Measurements from ENCODE around the gene ALDH6A1.
"Not testable (repeated sequence)": the region's sequence is repeated elsewhere in the genome, so short reads cannot be mapped to it uniquely, and the experiment has no call there.

The ALDH6A1 gene

DNA sequence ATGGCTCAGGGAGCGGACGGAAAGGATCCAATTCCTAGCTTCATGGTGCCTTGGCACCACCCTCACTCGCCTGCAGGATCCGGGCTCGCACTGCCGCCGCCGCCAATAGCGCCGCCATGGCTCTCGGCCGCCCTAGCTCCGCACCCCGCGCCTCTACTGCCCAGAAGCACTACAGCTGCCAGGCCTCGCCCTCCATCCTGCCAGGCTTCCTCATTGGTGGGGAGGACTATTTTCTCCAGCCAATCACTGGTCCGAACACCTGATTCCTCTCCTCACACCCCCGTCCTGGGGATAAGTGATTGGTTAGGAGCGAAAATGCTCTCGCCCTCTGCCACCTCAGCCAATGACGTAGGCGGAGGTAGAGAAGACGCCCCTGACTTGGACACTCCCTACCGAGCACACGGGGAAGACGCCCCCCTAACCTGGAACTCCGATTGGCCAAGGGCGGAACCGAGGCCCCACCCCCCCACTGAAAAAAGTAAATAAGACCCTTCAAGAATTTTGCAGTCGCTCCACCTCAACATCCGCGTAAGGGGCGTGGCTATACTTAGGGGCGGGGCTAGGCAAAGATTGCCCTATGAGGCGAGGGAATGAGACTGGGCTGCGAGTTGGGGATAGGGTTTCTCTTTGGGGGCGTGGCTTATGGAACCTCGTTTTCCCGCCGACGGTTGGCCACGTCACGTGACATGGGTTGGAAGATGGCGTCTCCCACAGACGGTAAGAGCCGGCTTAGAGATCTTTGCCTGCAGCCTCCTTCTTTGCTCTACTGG lies at the start of gene ALDH6A1, which contains the start of gene LIN52:
Gene ALDH6A1 (minus strand): TSS at position 177 of the 770 bp plus-strand sequence. CDS start 59 bp downstream, at position 118.
Gene LIN52 (plus strand): TSS at position 680 of the 770 bp plus-strand sequence. CDS start 19 bp downstream, at position 699.
- DNase-seq (ENCODE audit: low read depth), result peak; percentile 100
- peak within 1 kb of the TSS; percentile 84 for H3K4me3 ChIP-seq (ENCODE audit: low read depth, low read length)
- TF ChIP-seq, protein P1, sequence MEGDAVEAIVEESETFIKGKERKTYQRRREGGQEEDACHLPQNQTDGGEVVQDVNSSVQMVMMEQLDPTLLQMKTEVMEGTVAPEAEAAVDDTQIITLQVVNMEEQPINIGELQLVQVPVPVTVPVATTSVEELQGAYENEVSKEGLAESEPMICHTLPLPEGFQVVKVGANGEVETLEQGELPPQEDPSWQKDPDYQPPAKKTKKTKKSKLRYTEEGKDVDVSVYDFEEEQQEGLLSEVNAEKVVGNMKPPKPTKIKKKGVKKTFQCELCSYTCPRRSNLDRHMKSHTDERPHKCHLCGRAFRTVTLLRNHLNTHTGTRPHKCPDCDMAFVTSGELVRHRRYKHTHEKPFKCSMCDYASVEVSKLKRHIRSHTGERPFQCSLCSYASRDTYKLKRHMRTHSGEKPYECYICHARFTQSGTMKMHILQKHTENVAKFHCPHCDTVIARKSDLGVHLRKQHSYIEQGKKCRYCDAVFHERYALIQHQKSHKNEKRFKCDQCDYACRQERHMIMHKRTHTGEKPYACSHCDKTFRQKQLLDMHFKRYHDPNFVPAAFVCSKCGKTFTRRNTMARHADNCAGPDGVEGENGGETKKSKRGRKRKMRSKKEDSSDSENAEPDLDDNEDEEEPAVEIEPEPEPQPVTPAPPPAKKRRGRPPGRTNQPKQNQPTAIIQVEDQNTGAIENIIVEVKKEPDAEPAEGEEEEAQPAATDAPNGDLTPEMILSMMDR (IDR thresholded peaks at IDR 0.05; ENCODE audit: low read depth, low read length, missing control alignments), result peak; percentile 21

DNA sequence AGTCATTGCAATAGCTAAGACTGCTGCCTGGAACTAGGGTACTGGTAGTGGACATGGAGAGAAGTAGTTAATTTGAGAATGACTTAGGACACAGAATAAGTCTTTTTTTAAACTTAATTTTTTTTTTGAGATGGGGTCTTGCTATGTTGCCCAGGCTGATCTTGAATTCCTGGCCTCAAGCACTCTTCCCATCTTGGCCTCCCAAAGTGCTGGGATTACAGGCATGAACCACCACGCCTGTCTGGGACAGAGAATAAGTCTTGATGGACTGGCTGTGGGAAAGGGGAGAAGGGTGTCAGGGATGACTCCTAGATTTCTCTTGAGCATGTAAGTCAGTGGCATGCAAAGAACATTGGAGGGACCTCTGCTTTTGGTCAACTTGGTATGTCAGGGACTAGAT lies 43.4 kb upstream of the ALDH6A1 start:
- no peak overlapping the region for H3K4me3 ChIP-seq (ENCODE audit: low read depth, low read length)
- no peak for DNase-seq (ENCODE audit: low read depth)
- TF ChIP-seq, protein P1 (IDR thresholded peaks at IDR 0.05; ENCODE audit: low read depth, low read length, missing control alignments), result no peak

DNA sequence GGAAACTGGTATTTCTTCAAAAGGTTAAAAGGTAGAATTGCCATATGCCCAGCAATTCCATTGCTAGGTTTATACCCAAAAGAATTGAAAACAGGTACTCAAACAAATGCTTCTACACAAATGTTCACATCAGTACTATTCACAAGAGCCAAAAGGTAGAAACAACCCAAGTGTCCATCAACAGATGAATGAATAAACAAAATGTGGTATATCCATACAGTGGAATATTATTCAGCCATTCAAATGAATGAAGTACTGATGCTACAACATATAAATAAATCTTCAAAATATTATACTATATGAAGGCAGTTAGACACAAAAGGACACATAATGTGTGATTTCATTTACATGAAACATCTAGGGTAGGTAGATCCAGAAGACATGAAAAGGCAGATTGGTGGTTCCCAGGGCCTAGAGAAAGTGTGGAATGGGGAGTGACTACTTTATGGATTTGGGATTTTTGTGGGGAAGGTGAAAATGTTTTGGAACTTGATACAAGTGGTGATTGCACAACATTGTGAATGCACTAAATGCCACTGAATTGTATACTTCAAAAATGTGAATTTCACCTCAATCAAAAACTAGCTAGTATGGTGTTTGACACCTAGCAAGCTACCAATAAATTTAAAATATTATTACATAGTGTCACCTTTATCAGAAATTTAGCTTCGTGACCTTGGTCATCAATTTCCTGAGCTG lies 42.2 kb upstream of the ALDH6A1 start:
- no peak overlapping the region for H3K4me3 ChIP-seq (ENCODE audit: low read depth, low read length)
- DNase-seq (ENCODE audit: low read depth), result no peak
- TF ChIP-seq, protein P1 (IDR thresholded peaks at IDR 0.05; ENCODE audit: low read depth, low read length, missing control alignments), result no peak

DNA sequence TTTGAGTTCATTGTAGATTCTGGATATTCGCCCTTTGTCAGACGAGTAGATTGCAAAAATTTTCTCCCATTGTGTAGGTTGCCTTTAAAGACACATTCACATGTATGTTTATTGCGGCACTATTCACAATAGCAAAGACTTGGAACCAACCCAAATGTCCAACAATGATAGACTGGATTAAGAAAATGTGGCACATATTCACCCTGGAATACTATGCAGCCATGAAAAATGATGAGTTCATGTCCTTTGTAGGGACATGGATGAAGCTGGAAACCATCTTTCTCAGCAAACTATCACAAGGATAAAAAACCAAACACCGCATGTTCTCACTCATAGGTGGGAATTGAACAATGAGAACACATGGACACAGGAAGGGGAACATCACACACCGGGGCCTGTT lies 41.2 kb upstream of the ALDH6A1 start:
- not testable (repeated sequence) for DNase-seq (ENCODE audit: low read depth)

DNA sequence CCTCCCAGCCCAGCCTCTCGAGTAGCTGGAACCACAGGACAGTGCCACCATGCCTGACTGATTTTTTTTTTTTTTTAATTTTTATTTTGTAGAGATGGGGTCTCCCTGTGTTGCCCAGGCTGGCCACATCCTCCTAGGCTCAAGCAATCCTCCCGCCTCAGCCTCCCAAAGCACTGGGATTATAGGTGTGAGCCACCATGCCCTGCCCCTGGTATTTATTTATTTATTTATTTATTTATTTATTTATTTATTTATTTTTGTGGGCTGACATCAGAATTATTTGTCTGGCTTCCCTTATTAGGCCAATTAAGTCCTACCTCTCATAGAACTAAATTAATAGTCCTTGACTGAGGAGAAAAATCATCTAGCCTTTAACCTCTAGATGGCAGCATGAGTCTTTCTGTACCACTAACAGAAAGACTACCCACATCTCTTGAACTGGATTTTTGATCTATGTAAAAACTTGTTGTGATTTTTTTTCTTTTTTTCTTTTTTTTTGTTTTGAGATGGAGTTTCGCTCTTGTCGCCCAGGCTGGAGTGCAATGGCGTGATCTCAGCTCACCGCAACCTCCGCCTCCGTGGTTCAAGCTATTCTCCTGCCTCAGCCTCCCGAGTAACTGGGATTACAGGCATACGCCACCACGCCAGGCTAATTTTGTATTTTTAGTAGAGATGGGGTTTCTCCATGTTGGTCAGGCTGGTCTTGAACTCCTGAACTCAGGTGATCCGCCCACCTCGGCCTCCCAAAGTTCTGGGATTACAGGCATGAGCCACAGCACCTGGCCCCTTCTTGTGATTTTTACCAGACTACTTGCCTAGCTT lies 27.4 kb upstream of the ALDH6A1 start:
- TF ChIP-seq, protein P1 (IDR thresholded peaks at IDR 0.05; ENCODE audit: low read depth, low read length, missing control alignments), result peak; percentile 51
- H3K4me3 ChIP-seq (ENCODE audit: low read depth, low read length), result not testable (repeated sequence)
- peak; percentile 18 for DNase-seq (ENCODE audit: low read depth)

More for the DNA sequence above, 41.2 kb upstream of the ALDH6A1 start:
- not testable (repeated sequence) for H3K4me3 ChIP-seq (ENCODE audit: low read depth, low read length)

DNA sequence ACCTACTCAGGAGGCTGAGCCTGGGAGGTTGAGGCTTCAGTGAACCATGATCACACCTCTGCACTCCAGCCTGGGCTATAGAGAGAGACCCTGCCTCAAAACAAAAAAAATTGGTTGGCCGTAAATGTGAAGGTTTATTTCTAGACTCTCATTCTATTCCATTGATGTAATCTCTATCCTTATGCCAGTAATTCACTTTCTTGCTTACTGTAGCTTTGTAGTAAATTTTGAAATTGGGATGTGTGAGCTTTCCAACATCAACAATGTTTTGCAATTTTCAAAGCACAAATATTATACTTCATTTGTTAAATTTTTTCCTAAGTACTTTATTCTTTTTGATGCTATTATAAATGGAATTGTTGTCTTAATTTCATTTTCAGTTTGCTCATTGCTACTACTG lies 25.1 kb upstream of the ALDH6A1 start:
- no peak for DNase-seq (ENCODE audit: low read depth)
- no peak overlapping the region for H3K4me3 ChIP-seq (ENCODE audit: low read depth, low read length)
- TF ChIP-seq, protein P1 (IDR thresholded peaks at IDR 0.05; ENCODE audit: low read depth, low read length, missing control alignments), result no peak

DNA sequence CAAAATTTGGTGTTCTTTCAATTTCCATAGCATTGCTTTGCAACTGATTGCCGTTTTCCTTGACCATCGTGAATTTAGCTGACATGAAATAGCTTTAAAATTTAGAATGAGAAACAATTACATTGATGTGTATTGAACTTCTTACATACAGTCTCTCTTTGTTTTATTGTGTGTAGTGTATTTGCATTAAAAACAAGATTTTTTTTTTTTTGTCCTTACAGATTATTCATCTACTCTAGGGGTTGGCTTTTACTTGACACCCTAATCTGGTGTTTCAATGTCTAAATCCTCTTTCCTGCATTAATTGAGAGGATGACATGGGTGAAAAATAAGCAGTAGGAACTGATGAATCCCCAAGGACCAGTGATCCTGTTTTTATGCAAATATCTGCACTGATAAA lies 21.1 kb upstream of the ALDH6A1 start:
- no peak for DNase-seq (ENCODE audit: low read depth)
- H3K4me3 ChIP-seq (ENCODE audit: low read depth, low read length), result no peak overlapping the region
- TF ChIP-seq, protein P1 (IDR thresholded peaks at IDR 0.05; ENCODE audit: low read depth, low read length, missing control alignments), result no peak

Data from GM12864 (cell line).